SIG-M5 treated with dmso at 0.1 percent for 504 hours (cell line): ENCODE measurements around the gene SSH2.
A peak's percentile ranks its signal among the peaks of the same experiment; 100 is the strongest.

Experiments
- DNase-seq: peaks from one replicate; lab custom pipeline; 2025; ENCODE audit not compliant: unreplicated experiment; lab: John Stamatoyannopoulos, UW

The SSH2 gene

DNA sequence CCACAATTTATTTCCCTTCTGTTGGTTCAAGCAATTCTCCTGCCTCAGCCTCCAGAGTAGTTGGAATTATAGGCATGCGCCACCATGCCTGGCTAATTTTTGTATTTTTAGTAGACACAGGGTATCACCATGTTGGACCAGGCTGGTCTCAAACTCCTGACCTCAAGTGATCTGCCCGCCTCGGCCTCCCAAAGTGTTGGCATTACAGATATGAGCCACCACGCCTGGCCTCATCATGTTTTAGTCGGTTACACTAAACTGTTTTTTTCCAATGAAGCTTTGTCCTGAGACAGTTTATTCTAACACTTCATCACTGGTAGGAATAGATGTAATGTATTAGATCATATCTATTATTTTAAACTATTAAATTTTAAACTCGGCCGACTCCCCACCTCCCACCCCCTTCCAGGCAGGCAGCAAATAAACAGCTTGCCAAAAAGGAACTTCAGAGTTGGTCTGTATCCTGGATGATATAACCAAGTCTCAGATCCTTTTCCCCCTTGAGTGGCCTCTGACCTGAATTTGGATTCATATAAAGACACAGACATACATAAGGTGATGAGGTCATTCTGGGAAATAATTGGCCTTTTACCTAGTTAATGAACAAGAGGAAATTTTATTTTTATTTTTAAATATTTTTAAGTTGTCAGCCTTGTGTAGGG is 288.9 kb downstream of the SSH2 start:
- no peak for DNase-seq

- no peak for DNase-seq
Observed at GRCh38 chr17:29640413-29640812, 289.6 kb downstream of the SSH2 start.

- DNase-seq, result no peak
Observed at GRCh38 chr17:29633886-29634285, 296.1 kb downstream of the SSH2 start.

- DNase-seq, result no peak
Observed at GRCh38 chr17:29630630-29631193, 299.3 kb downstream of the SSH2 start.

DNA sequence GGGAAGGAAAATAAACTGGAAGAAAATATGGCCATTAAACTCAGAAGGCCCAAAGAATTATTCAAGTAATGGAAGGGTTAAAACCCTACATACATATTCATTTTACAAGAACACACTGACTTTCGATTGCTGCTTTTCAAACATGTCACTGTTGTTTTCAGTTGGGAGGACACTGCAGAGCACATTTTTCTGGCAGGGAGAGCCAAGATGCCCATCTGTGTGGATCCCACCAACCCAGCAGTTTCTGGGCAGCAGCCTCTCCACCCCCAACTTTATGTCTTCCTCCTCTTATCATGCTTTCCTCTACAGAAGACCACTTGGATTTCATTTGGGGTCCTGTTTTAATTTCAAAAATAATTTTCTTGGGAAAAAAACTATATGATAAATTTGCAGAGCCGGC is 300.2 kb downstream of the SSH2 start:
- no peak for DNase-seq

DNA sequence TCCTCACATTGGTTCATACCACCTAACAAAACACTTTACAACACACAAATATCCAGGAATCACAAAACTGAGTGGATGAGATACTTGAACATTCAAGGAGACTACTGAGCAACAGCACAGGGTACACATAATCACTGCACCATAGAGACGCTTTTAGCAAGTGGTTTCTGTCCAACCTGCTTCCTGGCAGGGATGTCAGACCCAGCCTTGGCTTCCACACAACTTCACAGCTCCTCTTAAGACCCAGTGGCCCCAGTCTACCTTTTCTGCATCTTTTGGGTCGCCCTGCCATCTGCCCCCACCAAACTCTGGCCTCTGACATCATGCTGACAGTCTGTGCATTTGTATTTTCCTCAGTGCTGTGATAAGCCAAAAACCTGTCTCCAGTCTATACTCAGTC is 301.4 kb downstream of the SSH2 start:
- DNase-seq, result no peak

DNA sequence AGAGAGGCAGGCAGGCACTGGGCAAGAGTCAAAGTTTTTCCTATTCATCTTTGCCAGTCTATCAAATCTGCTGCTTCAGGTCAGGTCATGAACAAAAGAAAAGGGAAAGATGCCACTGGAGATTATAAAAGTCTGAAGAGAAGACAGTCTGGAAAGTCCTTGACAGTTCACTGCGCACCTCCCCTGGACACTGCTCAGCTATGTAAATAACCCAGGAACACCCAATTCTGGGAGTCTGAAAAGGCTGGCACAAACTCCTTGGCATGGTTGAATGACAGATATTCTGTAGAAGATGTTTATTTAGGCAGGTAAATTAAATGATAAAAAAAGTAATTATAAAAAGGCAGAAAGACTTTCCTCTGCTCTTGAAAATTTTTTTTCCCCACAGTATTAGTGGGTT is 302.1 kb downstream of the SSH2 start:
- DNase-seq, result no peak

DNA sequence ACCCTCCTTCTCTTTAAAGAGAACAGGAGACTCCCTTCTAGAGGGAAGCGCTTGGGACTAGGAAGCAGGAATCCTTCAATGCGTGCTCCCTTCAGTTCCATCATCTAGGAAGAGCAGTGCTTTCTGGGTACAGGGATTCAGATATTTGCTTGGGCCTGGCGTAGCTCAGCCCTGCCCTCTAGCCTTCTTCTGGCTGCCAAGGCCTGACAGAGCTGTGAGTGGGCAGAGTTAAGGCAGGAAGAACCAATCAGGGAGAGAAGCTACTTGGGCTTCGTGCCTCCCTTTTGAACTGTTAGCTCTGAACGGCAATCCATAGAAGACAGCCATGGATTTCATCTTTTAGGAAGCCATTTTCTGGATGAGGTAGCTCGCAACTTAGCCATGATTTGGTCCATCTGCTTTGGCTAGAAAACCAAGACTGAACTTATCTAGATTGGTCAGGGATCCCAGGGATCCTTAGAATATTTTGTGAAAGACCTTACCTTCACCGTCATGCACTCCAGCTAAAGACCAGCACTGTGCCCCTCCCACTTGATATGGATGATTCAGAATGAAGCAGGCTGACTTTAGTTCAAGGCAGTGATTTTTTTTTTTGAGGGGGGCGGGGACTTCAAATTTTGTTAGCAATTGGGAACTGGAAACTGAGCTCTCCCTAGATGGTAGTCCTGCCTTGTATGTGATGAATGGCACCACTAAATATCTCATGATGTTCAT is 304.8 kb downstream of the SSH2 start:
- peak; percentile 19 for DNase-seq

DNA sequence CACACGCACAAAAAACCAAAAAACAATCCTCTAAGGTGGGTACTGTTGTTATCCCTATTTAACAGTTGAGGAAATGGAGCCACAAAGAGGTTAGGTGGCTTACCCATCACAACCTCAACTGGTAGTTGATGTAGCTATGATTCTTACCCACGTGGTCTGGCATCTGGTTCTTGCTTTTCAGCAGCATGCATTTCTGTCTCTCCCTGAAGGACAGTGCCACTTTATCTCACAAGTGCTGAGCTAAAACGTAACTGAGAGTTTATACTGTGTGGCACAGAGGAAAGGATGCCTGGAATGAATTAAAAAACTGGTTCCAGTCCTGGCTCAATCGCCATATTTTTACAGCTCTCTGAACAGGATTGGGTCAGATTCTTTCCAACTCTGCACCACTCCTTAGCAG is 305.4 kb downstream of the SSH2 start:
- DNase-seq, result no peak

DNA sequence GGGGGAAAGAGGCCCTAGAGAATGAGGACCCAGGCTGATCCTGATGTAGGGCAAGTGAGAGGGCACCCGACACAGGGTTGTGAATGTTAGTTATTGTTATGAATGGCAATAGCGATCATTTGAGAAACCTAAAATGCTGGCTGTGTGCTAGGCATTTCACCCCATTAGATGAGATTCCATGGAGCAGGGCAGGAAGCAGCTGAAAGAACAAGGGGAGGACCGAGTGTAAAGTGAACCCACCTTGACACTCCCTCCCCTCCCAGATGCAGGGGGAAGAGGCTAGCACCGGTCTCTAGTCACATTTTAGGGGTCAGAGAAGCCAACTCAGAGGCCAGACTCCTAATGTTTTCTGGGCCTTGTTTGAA is 306.8 kb downstream of the SSH2 start:
- DNase-seq, result no peak

GRCh38 chr17:29622337-29623282 is 307.4 kb downstream of the SSH2 start, which contains the start of gene CORO6:
Gene CORO6 (minus strand): TSS chr17:29622912. CDS start chr17:29621421, 1,491 bp downstream.
- DNase-seq, result peak; percentile 26

DNA sequence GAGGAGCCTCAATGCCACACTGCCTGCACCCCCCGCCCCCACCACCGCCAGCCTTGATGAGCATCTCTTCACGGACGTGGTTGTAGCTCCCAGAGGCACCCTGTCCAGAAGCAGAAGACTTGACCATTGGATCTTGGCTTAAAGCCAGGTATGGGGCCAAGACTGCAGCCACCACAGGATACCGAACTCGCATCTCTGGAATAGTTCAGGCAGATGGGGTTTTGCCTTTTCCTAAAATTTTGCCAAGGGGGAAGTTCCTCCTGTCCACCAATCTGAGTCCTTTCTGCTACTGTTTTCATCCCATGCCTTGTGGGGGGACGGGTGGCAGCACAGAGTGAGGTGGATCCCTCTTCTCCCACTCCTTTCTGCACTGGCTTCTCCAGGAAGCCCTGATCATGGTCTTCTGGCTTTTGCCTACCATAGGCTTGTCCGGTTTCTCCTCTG is 308.3 kb downstream of the SSH2 start:
- no peak for DNase-seq

DNA sequence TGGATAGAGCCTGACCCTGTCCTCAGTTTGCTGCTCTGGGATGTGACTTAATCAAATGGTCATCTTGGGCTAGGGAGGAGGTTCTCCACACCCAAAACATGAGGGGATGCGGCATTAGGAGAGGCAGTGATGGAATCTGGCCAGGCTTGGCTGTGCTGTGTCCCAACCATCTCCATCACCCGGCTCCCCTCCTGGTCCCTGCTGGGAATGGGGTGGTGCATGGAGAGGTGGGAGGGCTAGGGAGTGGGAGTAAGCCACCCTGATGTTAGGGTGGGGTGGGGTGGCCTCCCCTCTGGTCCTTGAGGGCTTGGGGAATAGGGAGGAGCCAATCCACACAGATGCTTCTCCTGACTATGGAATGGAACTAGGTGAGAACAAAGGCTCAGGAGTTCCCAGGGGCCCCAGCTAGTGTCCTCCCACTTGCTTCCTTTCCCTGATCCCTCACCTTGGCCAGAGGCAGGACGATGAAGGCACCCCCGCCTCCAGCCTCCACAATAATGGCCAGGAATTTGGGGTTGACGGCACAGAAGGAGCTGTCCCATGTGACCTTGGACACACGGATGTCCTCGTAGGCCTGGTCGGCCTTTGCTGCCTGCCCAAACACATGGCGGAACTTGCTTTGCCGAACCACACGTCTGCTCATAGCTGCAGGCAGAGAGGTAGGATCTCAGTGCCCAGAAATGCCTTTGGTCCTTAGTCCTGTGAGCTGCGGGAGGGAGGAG is 309.1 kb downstream of the SSH2 start:
- DNase-seq, result no peak

DNA sequence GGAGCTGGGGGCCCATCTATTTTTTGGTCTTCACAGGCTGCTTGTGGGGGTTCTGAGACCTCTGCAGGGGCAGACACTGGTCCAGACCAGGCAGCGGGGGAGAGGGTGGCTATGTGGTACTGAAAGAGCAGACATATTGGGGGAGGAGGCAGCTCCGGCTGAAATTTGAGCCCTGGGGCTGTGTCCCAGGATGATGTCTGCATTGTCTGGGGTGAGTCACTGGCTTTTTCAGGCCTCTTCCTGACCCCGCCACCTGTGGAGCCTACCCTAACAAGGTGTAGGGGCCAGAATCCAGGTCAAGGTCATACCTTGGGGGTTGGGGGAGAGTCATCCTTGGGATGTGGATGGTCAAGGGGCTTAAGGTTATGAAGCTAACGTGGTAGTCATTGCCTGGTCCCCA is 309.8 kb downstream of the SSH2 start:
- DNase-seq, result no peak

- peak; percentile 52 for DNase-seq
Observed at GRCh38 chr17:29619251-29619650, 310.8 kb downstream of the SSH2 start.

DNA sequence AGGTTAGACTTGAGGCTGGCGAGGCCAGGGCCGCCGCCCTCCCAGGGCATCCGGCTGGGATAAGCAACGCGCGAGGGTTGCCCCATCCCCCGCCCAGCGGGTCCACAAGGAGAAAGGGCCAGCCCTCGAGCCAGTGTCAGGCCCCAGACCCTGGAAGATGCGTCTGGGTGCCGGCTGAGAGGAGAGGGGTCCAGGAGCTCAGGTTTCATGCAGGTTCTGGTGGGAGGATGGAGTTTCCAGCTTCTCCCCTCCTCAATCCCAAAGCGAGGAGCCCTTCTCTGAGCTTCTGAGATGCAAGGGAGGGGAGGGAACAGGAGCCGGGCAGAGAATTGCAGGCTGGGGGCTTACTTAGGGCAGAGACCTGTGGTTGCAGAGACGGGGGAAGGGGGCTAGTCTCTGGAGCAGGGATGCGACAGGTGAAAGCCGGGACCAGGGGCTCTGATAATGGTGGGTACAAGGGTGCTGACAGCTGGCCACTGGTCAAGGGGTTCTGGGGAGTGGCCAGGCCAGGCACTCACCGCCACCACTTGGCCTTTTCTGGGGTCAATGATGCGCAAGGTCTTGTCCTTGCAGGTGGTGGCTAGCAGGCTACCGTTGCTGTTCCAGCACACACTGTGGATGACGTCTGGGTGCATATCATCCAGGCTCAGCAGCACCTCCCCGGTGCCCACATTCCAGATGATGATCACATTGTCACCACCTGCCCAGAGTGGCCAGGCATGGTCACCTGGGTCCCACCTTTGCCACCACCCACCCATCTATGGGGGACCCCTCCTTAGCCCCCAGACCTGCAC is 311.6 kb downstream of the SSH2 start:
- DNase-seq, result no peak

- DNase-seq, result peak; percentile 80
Observed at GRCh38 chr17:29617481-29618271, 312.4 kb downstream of the SSH2 start.

DNA sequence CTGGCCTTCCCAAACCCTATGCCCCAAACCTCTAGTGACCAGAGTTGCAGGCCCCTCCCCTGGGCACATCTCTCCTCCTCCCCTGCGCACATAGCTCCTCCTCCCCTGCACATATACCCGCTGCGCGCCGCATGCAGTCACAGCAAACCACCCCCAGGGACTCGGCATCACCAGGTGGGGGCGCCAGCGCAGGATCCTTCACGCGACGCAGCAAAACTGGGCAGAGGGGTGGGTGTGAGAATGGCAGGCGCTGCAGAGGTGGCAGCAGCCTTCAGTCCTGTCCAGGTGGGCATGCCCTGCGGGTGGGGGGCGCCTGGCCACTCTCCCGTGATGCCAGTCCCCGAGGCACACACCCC is 312.9 kb downstream of the SSH2 start:
- DNase-seq, result peak; percentile 94
